NCI-H446 (cell line): Measurements from ENCODE around the gene CHMP1B.

ENCODE experiments used
- DNase-seq, 2 experiments: peaks; one replicate each; lab custom pipeline; 2025; lab: John Stamatoyannopoulos, UW

Gene CHMP1B, protein sequence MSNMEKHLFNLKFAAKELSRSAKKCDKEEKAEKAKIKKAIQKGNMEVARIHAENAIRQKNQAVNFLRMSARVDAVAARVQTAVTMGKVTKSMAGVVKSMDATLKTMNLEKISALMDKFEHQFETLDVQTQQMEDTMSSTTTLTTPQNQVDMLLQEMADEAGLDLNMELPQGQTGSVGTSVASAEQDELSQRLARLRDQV

GRCh38 chr18:11851146-11851805 is at the start of gene CHMP1B:
CHMP1B (plus strand) TSS chr18:11851413; CDS start chr18:11851512, 99 bp downstream.
- DNase-seq, result peak; percentile 80 to 94

DNA sequence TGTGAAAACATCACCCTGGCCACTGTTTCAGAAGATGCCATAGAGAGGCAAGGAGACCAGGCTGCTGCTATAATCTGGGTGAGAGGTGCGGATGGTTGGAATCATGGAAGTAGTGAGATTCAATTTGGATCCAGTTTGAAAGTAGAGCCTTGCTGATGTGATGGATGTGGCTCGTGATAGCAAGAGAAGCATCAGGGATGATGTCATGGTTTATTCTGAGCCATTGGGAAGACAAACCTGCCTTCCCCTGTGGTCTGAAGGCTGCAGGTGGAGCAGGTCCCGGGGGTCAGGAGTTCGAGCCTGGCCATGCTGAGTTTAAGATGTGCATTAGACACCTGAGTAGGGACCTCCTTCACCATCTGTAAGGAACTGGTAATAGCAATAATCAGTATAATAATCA is 49.6 kb upstream of the CHMP1B start:
- no peak for DNase-seq

GRCh38 chr18:11802158-11802557 is 49.1 kb upstream of the CHMP1B start:
- no peak for DNase-seq

GRCh38 chr18:11802586-11802985 is 48.6 kb upstream of the CHMP1B start:
- no peak for DNase-seq

GRCh38 chr18:11807233-11807632 is 44.0 kb upstream of the CHMP1B start:
- no peak for DNase-seq

- no peak for DNase-seq
Observed at GRCh38 chr18:11808001-11808855, 43.0 kb upstream of the CHMP1B start.

- DNase-seq, result no peak
Observed at GRCh38 chr18:11809895-11810294, 41.3 kb upstream of the CHMP1B start.

GRCh38 chr18:11810379-11810778 is 40.8 kb upstream of the CHMP1B start:
- DNase-seq, result no peak

- no peak for DNase-seq
Observed at GRCh38 chr18:11811009-11811408, 40.2 kb upstream of the CHMP1B start.

- DNase-seq, result no peak
Observed at GRCh38 chr18:11817229-11817628, 34.0 kb upstream of the CHMP1B start.

DNA sequence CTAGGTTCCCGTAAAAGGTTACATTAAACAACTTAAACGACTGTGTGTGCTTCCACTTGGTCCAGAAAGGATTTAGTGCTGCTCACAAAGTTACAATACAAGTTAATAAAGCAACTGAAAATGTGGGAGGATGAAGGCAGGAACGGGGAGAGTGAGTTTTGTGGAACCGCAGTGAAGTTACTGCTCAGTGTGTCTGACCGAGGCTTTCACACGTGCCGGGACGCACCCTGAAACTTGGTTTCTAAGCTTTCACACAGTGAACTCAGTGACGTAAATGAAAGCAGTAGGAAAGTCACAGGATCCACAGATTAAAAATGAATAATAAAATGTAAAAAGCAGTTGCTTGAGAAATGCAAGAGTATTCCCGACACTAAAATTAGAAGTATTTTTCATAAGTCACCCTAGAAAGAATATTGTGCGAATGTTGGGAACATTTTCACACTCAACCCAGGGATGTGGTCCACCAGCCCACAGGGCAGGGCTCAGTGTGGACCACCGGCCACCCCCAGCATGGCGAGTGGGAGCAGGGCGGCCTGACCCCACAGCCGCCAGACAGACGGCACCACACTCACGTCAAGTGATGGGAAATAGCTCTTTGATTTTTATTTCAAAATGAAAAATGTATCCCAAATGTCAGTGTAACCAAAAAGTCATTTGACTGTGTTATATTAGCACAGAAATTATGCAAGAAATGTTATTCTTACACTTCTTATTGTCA is 32.6 kb upstream of the CHMP1B start:
- DNase-seq, result no peak

DNA sequence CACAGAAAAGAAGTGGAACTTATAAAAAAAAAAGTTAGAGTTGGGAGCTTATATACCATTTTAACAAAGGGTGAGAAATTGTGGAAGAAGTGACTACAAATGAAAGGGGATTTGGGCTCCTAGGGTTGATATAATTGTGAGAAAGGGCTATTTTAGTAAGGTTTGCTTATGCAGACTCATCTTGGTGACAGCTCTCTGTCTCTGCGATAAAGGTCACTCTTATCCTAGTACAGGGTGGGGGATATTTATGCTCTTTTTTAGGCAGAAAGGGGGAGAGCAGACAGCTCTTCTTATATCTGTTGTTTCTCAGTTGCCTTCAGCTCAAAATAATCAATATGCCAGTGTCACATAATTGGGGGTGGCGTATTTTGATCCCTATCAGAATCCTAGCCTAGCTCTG is 31.3 kb upstream of the CHMP1B start:
- no peak for DNase-seq

GRCh38 chr18:11820697-11821096 is 30.5 kb upstream of the CHMP1B start:
- no peak for DNase-seq

DNA sequence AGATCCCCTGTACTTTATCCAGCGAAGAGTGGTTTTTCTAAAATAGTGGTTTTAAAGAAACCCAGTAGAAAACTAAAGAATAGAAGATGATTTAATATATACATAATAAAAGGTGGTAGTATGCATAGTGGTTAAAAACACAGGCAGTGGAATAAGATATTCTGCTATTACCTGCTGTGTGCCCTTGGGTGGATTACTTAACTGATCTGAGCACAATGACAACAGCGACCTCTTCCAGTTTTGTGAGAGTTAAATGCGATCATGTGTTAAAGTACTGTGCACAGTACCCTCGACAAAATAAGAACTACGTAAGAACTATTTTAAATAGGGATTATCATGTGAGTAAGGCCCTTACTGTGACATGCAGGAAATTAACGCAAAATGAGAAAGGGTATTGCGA is 30.0 kb upstream of the CHMP1B start:
- DNase-seq, result no peak

DNA sequence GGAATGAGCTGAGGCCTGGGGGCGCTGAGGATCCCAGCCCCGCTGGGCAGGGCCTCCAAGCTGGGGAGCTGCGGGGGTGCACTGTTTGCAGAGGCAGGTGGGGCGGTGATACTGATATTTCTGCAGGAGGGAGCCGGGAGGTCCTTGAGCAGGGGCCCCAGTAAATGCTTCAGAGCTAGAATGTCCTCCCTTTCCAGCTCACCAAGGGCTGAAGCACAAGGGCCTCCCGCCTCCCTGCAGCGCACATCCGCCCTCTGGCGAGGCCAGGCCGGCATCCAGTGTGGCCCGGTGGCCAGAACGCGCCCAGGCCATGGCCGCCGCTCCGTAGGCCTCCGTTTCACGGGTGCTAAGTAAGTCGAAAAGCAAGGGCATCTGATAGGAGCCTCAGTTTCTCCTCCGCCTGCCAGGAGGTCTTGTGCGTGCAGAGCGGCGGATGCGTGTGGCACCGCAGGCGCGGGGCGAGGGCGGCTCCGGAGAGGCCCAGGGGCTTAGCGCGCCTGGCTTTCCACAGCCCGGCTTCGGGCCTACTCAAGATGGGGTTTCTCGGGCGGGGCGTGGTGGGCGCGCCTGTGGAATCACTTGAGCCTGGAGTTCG is 29.5 kb upstream of the CHMP1B start:
- DNase-seq, result no peak

- no peak for DNase-seq
Observed at GRCh38 chr18:11823545-11823944, 27.7 kb upstream of the CHMP1B start.

GRCh38 chr18:11826836-11827235 is 24.4 kb upstream of the CHMP1B start:
- DNase-seq, result no peak

DNA sequence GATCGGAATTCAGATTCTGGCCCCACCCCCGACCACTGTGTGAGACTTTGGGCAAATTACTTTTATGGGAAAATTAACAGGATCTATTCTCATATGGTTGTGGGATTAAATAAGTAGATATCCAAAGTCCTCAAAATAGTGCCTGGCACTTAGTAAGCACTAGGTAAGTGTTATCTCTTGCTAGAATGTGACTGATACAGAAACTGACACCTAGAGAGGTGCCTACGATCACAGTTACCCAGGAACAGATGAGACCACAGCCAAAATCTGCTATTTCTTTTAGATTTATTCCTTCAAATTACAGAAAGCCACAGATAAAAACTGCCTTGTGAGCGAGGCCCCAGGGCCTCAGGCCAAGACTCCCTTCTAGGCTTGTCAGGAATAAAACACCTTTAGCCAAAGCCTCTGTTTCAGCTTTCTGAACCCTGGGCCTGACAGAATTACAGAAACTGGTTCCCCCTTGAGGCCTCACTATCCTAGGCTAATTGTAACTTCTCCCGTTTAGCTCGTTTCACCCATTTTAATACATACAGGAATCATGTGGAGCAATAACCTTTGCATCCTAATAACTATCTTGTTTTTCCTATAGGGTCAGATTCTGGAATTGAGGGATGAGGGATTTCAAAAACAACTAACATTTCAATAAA is 22.3 kb upstream of the CHMP1B start:
- no peak for DNase-seq

GRCh38 chr18:11830585-11830984 is 20.6 kb upstream of the CHMP1B start:
- no peak for DNase-seq

DNA sequence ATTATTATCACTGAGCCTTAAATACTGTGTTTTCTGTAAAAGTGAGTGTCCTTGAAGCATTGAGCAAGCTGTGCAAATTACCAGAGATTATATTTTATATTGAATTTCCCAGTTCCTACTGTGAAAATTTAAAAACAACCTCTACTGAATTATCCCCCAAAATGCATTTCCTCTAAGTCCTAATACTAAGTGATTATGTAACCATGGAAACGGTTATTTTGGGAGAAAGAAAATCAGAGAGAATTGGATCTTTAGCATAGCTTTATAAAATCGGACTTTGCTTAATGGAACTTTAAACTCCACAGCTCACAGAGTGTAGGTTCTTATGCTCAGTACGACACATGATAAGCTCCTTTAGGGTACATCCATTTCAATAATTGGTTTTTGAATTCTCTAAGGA is 19.3 kb upstream of the CHMP1B start:
- no peak for DNase-seq

GRCh38 chr18:11834772-11835171 is 16.4 kb upstream of the CHMP1B start:
- no peak for DNase-seq
